ENCODE results near the gene CASKIN1.

CASKIN1 gene

GRCh38 chr16:2190659-2191445 lies 5.6 kb downstream of the CASKIN1 start:
- no peak for DNase-seq

- no peak for DNase-seq
These were observed 6.3 kb downstream of the CASKIN1 start for GRCh38 chr16:2190002-2190658.

GRCh38 chr16:2189252-2189893 lies 7.0 kb downstream of the CASKIN1 start:
- DNase-seq: no peak

GRCh38 chr16:2188395-2188794 lies 8.0 kb downstream of the CASKIN1 start:
- DNase-seq: no peak

- DNase-seq: no peak
These were observed 9.2 kb downstream of the CASKIN1 start for GRCh38 chr16:2187212-2187611.

DNA sequence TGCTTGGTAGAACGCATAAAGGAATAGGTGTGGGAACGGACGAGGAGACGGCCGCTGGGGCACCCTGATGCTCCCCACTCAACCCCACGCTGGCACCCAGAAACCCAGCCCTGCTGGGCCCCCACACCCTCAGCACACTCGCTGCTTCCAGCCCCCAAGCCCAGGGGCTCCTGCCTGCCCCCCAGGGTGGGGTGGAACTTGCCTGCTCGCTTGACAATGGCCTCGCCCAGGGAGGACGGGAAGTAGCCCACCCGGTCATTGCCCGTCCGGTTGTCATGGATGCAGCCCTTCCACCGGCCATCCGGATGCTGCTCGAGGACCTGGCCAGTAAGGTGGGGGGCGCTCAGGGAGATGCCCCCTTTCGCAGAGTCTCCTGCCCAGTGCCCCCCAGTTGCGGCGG lies 9.9 kb downstream of the CASKIN1 start:
- DNase-seq: no peak

GRCh38 chr16:2186064-2186463 lies 10.3 kb downstream of the CASKIN1 start:
- no peak for DNase-seq

- no peak for DNase-seq
These were observed 11.4 kb downstream of the CASKIN1 start for GRCh38 chr16:2184962-2185361.

GRCh38 chr16:2184346-2184745 lies 12.1 kb downstream of the CASKIN1 start:
- no peak for DNase-seq

GRCh38 chr16:2183671-2184070 lies 12.7 kb downstream of the CASKIN1 start:
- DNase-seq: no peak

GRCh38 chr16:2181952-2182351 lies 14.5 kb downstream of the CASKIN1 start:
- no peak for DNase-seq

DNA sequence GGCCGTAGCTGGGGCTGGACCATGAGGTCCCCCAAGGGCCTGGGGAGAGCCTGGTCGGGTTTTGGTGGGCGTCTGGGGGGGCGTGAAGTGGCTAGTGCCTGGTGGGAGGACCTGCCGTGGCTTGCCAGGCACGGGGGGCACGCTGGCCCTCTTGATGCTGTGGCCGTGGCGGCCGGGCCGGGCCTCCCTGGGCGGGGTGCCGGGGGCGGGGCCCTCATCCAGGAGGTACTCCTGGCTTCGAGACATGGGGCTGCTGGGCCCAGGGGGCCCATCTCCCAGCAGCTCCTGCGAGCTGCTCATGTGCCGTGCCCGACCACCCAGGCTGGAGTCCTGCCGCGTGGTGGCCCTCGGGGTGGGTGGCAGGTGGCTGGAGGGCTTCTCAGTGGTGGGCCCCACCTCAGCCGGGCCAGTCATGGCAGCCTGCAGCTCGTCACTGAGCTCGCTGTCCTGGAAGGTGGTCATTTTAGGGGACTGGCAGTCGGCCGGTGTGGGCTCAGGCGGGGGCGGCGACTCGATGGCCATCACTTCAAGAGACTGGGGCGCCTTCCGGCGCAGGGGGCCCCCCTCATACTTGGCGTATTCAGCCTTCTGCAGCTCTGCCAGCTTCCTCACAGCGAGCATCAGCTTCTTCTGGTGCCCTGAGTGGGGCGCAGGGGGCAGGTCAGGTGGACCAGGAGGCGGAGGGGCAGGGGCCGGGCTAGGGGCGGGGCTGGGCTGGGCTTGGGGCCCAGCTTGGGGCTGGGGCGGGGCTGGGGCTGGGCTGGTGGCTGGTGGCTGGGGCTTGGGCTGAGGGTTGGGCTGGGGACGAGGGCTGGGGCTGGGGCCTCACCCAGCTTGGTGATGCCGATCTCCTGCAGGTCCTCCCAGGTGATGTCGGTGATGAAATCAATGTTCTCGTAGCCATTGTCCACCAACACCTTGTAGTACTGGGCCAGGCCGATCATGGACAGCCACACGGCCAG lies 15.2 kb downstream of the CASKIN1 start:
- no peak for DNase-seq

DNA sequence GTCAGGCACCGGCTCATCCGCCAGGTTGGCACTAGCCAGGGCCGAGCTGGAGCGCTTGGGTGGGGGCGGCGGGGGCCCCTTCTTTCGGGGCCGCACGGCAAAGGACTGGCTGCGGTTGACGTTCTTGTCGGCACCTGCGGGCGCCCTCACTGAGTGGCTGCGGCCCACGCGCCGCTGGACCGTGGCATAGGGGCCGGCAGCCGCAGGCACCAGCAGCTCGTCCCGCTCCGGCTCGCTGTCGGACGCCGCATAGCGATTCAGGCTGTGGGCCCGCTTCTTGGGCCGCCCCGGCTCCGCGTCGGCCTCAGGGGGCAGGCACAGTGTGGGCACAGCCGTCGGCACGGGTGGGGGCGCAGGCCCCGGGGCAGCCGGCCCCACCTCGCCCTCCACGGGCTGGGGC lies 15.9 kb downstream of the CASKIN1 start:
- no peak for DNase-seq

DNA sequence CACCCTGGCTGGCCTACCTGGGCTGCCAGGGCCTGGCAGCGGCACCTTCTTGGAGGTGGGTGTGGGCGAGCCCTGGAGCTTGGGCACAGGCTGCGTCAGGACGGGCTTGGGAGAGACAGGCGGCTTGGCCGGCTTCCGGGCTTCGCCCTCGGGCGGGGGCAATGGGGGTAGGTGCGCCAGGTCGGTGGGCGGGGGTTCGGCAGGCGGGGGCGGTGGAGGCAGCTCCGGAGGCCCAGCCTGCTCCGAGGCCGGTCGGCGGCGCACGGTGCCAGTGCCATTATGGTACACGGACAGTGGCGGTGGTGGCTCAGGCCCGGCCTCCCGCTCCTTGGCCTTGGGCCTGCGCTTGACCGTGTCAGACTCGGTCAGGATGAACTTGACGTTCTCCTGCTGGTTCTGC lies 16.8 kb downstream of the CASKIN1 start:
- no peak for DNase-seq

DNA sequence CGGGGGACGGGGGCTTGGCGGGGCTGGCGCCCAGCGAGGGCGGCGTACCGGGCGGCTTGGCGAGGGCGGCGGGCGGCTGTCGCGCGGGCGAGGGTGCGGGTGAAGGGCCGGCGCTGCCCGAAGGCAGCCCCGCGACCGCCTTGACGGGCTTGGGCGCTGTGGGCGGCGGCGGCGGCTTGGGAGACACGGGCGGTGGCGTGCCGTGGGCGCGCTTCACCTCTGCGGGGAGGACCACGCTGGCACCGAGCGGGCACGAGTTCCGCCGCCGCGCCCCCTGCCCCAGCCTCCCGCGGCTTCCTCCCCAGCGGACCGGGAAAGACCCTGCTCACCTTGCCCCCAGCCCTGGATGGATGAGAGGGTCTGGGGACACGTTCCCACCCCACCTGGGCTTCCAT lies 17.3 kb downstream of the CASKIN1 start:
- DNase-seq: no peak

GRCh38 chr16:2178321-2179106 lies 17.9 kb downstream of the CASKIN1 start:
- no peak for DNase-seq

GRCh38 chr16:2177561-2177960 lies 18.8 kb downstream of the CASKIN1 start:
- DNase-seq: no peak

GRCh38 chr16:2177101-2177500 lies 19.3 kb downstream of the CASKIN1 start:
- DNase-seq: no peak

GRCh38 chr16:2176047-2176446 lies 20.4 kb downstream of the CASKIN1 start:
- DNase-seq: no peak

DNA sequence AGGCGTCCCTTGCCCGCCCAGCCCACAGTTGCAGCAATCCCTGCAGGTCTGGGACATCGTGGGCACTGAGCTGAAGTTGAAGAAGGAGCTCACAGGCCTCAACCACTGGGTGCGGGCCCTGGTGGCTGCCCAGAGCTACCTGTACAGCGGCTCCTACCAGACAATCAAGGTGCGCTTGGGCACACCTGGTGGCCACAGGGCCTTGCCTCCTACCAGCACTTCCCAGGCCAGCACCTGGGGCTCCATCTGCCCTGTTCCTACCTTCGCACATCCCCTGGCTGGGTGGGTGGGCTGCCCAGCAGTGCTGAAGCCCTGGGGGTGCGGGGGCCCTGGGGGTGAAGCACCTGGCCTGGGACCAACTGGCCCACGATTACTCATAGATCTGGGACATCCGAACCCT lies 21.0 kb downstream of the CASKIN1 start:
- DNase-seq: no peak

GRCh38 chr16:2174396-2175131 lies 21.8 kb downstream of the CASKIN1 start:
- DNase-seq: no peak
